Measurements from ENCODE around the gene TAPT1.
"Not testable (repeated sequence)": the region's sequence is repeated elsewhere in the genome, so short reads cannot be mapped to it uniquely, and the experiment has no call there.

TAPT1 gene, protein sequence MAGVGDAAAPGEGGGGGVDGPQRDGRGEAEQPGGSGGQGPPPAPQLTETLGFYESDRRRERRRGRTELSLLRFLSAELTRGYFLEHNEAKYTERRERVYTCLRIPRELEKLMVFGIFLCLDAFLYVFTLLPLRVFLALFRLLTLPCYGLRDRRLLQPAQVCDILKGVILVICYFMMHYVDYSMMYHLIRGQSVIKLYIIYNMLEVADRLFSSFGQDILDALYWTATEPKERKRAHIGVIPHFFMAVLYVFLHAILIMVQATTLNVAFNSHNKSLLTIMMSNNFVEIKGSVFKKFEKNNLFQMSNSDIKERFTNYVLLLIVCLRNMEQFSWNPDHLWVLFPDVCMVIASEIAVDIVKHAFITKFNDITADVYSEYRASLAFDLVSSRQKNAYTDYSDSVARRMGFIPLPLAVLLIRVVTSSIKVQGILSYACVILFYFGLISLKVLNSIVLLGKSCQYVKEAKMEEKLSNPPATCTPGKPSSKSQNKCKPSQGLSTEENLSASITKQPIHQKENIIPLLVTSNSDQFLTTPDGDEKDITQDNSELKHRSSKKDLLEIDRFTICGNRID

DNA sequence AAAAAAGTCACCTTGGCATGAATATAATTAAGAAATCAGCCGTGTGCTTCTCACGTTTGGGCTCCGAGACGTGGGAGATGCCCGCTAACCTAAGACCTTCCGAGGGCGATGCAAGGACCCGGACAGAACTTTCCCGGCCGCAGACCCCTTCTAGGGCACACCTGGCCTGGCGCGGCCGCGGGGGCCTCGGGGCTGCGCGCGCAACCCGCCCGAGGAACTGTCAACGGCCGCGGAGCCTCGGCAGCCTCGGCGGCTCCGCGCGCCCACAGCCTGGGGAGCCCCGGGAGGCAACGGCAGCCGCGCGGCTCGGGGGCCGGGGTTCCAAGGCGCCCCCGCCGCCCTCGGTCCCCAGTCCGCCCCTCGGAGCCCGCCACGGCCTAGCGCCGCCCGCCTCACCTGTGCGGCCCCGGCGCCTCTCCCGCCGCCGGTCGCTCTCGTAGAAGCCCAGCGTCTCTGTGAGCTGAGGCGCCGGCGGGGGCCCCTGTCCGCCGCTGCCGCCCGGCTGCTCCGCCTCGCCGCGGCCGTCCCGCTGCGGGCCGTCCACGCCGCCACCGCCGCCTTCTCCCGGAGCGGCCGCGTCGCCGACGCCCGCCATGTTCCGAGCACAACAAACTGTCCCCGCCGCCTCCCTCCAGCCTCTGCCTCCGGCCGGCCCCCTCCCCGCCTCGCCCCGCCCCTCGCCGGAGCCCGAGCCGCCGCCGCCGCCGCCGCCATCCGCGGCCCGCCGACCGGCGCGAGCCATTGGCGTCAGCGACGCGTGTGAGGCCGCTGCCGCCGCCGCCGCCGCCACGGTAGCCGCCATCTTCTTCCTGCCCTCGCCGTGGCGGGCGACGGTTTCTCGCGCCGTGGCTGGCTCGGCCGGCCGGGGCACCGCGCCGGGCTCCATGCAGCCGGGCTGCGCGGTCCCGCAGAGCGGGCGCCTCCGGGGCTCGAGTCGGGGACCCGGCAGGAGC lies at the start of gene TAPT1:
Gene TAPT1, minus strand, starts transcription at position 609 of the 953 bp plus-strand sequence. Its CDS starts 14 bp downstream, at position 595.
- DNase-seq, result peak; percentile 42 to 56 (median 53)

DNA sequence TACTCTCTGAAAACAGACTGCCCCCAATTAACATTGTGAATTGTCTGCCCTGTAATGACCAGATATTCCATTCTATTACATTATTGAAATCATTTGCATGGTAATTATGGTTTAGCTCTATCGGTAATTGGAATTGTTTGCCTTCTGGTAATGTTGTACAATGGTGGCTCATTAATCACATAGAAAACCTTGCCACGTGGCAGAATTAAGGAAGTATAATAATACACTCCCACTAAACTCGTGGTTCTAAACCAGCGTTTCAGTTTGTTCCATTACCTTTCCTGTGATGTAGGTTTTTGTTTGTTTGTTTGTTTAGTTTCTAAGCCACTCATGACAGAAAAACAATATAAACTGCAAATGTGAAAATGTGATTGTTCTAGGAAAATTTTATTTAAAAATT lies 45.1 kb upstream of the TAPT1 start:
- DNase-seq, result no peak

DNA sequence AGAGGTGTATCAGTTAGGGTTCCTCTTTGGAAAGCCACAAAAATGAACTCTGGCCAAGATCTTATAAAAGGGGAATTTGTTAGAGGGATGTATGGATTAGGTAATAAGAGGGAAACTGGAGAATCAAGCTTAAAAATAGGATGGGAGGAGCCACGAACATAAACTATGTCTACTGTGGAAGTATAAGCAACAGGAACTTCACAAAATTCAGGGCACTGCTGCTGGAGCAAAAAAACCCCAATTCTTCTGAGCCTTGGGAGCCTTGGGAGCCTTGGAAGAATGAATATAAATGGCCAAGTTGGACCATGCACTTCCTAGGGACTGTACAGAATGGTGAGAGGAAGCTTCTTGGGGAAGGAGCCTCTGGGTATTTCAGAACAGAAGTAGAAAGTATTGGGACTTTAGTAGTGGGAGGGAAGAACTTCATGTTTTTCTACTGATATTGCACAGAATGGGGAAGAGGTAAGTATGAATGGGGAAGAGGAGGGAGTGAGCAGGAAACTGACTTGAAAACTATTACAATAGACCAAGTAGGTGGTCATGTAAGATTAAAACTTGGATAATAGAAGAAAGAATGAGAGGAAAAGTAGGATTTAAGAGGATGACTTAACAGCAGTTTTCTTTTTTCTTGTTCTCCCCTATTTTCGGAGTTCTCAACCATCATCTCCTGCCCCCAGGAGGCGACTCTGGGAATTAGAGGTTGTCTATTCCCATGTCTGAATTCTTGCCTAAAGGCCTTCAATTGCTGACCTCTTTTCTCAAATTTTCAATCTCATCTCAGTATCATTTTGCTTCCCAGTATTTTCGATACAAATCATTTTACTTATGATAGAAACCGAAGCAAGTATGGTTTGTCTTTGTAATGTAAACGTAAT lies 44.4 kb upstream of the TAPT1 start:
- no peak for DNase-seq

DNA sequence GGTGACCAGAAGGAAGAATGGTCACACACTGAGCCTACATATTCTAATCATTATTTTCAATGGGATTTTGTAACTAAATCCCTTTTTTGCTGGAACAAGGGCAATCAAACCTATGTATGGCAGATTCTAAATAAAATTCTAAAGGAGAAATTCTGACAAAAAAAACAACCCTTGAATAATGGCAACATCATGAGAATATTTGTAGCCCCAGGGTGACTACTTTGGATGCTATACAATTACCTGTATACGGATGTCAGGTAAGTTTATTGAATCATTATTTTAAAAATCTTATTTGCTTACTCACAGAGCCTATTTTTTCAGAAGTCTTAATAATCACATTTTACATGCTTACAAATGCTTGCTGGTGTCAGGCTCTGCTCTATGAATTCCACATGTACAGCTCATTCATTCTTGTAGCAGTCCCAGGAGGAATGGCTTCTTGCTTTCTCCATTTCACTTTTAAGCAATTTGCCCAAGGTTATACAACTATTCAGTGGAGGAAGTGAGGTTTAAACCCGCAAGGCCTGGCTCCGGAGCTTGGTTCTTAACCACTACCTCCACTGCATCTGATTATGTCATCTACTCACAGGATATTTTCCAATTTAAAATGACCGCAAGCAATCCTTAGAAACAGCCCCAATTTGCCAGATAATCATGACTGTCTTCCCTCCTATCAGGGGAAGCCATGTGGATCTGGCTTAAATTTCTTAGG lies 43.6 kb upstream of the TAPT1 start:
- DNase-seq, result not testable (repeated sequence)

DNA sequence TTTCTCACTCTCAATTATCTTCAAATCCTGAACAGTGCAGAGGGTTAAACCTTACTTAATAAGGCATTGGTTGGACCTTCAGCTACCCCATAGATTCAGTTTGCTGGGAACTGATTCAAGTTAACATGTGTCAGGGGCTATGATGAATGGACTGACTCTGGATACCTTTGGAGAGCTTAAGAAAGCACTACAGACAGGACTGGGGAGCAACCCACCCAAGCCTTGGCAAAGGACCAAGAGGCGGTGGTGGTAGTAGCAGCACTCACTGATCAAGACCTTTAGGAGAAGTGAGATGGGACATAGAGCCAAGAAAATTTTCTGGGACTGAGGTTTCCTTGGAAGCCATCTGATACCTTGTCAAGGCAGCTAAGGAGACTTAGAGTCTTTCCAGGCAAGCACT lies 43.0 kb upstream of the TAPT1 start:
- DNase-seq, result no peak

DNA sequence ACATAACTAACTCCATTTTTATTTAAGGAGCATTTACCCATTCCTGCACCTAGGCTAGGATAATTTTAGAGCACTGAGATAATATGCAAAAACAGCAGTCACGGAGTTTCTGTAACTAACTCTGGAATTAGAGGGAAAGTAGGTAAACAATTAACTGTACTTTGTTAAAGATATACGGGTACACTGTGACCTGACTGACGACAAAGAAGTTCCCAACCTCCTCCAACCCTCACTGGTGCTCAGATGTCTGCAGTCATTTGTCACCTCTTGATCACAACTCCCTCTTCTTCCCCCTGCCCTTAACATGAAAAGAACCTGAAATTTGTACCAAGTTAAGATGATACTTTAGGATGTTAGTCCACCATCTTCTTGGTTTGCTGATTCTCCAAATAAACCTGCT lies 42.0 kb upstream of the TAPT1 start:
- DNase-seq, result no peak

DNA sequence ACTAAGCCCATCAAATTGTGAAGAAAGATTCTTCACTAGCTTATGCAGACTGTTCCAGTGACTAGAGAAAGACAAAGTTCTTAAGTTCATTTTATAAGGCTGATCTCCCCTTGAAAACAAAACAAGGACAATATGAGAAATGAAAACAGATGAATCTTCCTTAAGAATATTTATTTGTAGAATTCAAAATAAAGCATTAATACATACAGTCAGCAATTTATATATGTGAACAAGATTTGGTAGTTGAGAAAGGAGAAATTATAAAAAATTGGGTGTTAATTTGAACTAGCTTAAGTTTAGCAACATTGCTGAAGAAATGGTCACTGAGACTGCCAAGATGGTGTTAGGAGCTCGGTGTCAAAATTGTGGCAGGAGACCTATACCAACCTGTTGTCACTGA lies 41.4 kb upstream of the TAPT1 start:
- no peak for DNase-seq

DNA sequence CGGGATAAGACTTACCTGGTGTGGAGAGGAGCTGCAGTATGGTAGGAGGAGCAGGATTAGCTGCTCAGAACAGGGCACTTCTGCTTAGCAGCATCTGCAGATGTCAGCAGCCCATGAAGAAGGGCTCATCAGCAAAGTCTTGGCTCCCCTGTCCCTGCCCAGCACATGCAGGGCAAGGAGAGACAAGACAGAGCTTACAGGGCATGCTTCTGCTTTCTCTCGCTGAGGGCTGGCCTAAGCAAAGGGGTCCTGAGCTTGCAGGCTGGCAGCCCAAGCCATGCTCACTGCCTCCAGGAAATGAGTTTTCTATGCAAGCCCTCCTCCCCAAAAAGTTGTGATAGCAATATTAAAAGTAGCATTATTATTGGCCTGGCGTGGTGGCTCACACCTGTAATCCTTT lies 39.5 kb upstream of the TAPT1 start:
- DNase-seq, result no peak

DNA sequence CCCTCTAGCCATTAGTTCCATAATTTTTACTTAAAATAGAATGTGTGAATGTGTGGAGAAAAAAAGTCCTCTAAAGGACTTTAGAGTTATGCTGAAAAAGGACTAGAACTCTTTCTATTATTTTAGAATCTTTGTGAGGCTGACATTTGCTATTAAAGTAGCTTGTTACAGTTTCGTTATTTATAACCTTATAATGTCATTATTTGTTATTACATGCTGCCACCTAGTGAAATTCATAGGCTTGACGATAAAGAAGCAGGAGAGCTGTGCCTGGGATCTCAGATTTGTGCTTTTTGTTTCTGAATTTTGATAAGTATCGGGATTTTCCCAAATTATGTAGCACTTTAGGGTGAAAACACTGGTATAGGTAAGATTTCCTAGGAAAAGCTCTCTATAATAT lies 38.5 kb upstream of the TAPT1 start:
- DNase-seq, result no peak

DNA sequence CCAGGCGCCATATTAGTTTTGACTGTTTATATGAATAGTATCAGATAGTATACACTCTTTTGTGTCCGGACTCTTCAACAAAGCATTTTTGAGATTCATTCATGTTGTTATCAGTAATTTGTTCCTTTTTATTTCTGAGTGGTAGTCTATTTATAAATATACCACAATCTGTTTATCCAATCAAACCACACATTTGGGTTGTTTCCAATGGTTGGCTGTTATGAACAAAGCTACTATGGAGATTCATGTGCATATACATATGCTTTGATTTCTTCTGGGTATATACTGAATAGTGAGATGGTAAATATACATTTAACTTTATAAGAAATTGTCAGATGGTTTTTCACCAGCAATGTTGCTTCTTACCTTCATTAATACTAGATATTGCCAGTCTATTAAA lies 36.8 kb upstream of the TAPT1 start:
- DNase-seq, result no peak

DNA sequence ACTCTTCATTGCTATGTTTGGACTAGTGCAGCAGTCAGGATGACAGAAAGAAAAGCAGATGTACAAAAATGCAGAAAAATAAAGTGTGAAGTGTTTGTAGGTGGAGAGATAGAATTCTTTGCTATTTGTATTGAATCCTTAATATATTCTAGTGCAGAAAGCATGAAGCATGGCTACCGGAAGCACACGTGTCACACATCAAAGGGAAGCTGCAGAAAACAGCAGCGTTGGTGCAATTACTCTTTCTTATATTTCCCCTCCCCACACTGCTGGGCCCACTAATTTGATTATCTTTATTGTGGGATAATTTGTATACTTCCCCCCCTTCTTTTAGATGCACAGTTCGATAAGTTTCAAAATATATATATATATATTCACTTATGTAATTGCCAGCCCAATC lies 35.9 kb upstream of the TAPT1 start:
- DNase-seq, result no peak

DNA sequence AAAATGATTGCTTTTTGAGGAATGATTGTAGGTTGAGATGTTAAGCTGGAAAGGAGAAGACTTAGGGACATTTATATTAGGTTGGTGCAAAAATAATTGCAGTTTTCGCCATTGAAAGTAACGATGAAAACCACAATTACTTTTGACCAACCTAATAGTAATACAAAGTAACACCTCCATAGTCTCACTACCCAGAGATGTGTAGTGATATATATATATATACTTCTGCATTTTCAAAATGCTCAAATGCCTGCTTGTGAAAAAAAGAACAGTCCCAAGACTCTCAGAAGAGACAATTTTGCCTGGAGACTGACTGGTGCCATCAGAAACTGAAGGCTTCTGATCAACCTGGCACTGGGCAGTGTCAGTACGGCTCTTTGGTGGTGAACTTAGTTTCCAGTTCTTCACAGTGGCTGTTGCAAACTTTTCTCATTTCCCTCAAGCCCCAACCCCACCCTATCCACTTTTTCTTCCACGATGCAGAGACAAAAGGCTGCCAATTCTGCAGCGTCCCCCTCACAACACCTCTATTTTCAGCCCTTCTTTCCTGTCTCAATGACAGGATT lies 35.1 kb upstream of the TAPT1 start:
- DNase-seq, result no peak

DNA sequence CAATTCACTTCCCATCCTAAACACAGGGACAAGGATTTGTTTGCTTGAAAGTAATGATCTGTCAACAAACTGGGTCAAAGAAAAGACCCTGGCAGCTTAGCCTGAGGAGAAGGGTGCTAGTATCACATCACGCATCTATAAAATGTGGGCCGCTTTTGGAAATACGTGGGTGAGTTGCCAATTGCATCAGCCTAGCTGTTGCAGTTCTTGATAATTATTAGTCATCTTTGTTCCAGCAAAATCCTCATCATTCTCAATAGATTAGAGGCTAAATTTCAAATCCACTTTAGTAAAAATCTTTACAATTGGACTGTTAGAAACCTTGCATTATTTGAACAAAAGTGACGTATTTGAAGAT lies 33.6 kb upstream of the TAPT1 start:
- no peak for DNase-seq

DNA sequence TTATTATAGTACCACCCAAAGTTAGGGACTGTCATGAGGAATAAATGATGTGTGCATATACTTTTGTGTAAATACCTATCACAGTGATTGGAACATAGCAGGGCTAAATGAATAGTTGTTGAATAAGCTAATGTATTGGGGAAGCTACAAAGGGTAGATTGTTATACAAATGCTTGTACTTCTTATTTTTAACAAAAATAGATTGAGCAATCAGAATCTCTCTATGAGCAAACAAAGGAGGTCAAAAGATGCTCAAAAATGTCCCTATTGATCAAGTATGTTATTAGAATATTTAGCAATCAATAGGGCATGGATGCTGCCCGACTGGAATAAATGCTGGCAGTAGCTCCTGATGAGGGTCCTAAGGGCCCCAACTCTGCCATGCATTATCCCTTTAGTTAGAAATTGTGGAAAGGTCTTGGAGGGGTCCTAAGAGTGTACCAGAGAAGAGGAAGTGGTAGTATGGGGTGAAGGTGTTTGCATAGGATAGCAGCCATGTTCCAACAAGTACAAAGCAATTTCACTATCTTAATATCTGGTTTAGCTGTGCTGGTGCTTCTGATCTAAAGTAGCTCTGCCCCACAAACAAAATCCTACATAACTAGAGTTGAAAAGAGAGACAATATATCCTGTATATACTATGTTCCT lies 33.1 kb upstream of the TAPT1 start:
- DNase-seq, result no peak

DNA sequence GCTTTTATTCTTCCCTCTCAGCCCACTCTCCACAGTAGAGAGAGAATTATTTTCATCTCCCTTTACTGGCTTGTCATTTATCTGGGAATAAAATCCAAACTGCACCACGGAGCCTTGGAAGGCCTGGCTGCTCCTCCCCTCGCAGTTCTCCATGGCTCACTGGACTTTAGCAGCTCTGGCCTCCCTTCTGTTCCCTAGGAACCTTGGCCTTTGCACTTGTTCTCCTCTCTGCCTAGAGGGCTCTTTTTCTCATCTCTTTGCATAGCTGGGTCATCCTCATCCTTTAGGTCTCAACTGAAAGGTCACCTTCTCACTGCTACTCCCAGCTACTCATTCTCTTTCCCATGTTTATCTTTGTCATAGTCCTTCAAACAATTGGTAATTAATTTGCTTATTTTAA lies 31.3 kb upstream of the TAPT1 start:
- no peak for DNase-seq

DNA sequence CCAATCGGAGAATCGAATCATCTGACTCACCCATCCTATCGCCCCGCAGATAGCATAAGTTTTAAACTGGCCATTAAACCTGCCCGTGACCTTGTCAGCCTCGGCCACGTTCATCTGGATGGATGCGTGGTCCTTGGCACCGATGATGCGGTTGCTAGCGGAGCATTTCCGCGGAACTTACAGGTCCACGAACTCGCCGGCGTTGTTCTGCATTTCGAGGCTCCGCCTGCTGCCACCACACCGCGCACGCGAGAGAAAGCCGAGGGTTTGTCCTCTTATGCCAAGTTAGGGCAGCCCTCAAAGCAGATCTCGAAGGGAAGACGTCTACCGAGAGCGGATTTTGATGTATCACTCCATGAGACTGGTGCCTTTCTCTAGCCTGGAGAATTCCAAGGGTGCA lies 30.1 kb upstream of the TAPT1 start:
- DNase-seq, result no peak

DNA sequence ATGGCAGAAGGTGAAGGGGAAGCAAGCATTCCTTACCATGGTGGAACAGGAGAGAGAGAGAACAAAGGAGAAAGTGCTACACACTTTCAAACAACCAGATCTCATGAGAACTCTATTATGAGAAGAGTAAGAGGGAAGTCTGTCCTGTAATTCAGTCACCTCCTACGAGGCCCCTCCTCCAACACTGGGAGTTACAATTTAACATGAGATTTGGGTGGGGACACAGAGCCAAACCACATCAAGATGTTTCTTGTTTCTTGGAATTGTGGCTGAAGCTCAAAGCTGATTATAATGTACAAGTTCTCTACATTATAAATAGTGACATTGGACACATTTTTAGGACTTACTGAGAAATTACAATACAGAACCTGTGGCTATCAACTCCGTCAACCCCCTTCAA lies 29.5 kb upstream of the TAPT1 start:
- DNase-seq, result no peak

DNA sequence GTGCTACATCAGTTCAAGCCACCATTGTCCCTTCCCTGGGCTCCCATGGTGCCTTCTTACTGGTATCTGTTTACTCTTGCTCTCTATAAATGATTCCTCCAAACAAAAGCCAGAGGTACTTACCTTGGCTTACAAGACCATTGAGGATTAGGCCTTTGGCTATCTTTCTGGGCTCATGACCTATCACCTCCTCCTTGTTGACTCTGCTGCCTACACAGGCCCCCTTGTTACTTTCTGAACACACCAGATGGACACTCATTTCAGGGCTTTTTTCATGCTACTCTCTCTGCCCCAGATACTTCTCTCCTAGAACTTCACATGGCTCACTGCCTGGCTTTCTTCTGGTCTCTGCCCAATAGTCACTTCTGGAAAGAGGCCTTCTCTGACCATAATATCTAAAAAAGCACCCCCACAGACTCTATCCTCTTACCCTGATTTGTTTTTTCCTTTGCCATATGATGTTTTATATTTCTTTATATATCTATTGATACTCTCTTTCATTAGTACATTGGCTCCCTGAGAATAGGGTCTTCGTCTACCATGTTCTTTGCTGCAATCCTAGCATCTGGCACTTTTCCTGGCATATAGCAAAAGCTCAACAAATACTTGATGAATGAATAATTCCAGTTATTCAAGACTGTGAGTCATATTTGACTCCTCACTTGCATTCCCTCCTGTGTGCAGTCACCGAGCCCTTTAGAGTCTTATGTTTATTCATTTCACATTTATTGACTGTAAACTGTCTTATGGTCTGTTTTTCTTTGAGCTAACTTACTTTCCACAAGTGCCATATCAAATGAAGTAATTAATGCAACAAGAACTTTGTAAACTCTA lies 27.1 kb upstream of the TAPT1 start:
- DNase-seq, result no peak

DNA sequence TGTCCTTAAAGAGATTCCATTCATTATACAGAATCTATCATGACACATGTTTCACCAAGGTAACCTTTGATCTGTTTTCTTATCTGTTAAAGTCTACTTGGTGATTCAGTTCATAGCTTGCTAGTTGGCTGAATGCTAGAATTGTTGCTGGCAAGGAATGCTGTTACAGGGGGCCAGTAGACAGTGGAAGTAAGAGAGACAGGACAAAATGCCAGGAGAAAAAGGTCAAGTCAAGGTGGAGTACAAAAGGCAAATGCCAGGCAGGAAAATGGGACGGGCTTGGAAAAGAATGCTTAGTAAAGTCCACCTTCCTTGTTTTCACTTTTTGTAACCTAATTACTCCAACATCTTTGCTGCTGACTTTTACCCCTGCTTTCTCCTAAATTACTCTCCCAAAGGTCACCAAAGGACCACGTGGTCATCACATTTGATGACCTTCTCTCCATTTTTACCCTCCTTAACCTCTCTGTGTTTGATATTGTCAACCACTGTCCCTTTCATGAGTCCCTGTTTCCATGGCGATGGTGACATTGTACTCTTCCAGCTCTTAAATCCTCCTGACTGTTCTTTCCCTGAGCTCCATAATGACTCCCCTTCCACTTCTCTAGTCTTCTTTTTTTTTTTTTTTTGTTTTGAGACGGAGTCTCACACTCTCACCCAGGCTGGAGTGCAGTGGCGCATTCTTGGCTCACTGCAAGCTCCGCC lies 24.5 kb upstream of the TAPT1 start:
- no peak for DNase-seq

DNA sequence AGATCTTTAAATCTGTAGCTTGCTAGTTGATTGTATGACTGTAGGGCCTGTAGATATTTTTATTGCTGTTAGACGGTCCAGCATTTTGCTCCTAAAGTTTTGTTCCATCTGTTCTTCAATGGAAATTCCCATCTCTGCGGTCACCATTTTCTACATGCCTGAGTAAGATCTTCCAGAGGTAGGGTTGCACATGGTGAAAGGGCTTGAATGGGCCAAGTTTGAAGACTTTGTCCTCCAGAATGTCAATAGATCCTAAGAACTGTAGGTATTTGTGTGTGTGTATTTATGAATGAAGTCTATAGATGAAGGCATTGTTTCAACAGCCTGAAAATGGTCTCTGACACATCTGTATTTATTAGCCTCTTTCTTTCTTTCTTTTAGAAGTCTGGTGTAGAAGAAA lies 22.3 kb upstream of the TAPT1 start:
- no peak for DNase-seq

Measured in activated CD4-positive, CD25-positive, alpha-beta regulatory T cell (primary cell).